IPS DF 6.9 (cell line): ENCODE data around the gene RMI1.

ENCODE experiments used
- DNase-seq: peaks from one replicate; pipeline ENCODE4 v3.0.0-alpha.2; 2013; ENCODE audit warnings: low read depth, low spot score
- H3K27ac ChIP-seq: one replicate; pipeline ENCODE4 v1.5.1; 2013; ENCODE audit warnings: low read length, control low read depth
- H3K27me3 ChIP-seq: 2 replicates; pipeline ENCODE4 v1.6.1; 2013; ENCODE audit warnings: mild to moderate bottlenecking, low read length; ENCODE audit not compliant: control insufficient read depth, insufficient read depth
- H3K36me3 ChIP-seq: 2 replicates; pipeline ENCODE4 v1.6.1; 2013; ENCODE audit warnings: low read length; ENCODE audit not compliant: control insufficient read depth, insufficient read depth
- H3K4me1 ChIP-seq: 2 replicates; pipeline ENCODE4 v1.6.1; 2013; ENCODE audit warnings: low read length; ENCODE audit not compliant: control insufficient read depth, insufficient read depth
- H3K4me3 ChIP-seq: 2 replicates; pipeline ENCODE4 v1.5.1; 2013; ENCODE audit warnings: mild to moderate bottlenecking, low read length
- H3K9me3 ChIP-seq: 2 replicates; pipeline ENCODE4 v1.6.1; 2013; ENCODE audit warnings: low read length, inconsistent platforms; ENCODE audit not compliant: control insufficient read depth, insufficient read depth
- WGBS: extraction: QIAGEN DNeasy Blood & Tissue Kit; methylation state at CpG from one replicate; pipeline ENCODE4 v1.1.7; 2013; ENCODE audit warnings: mixed read lengths, missing lambda C conversion rate; ENCODE audit not compliant: insufficient read length, insufficient coverage; 5-methylcytosine and 5-hydroxymethylcytosine counted together

Gene RMI1

GRCh38 chr9:83966209-83966582 is 14.4 kb upstream of the RMI1 start:
- DNase-seq, result no peak
- no CpG with 5 or more reads among the region's 8 CpGs for WGBS
- no peak overlapping the region for H3K27ac ChIP-seq
- peaks cover 5% of the 10 kb centered on the region; the same call in 1 of the 2 replicates for H3K36me3 ChIP-seq
- no peak overlapping the region for H3K4me3 ChIP-seq
- H3K9me3 ChIP-seq, result no peaks in the 10 kb centered on the region
- no peaks in the 10 kb centered on the region for H3K27me3 ChIP-seq
- no peaks in the 10 kb centered on the region for H3K4me1 ChIP-seq

GRCh38 chr9:83967073-83967472 is 13.5 kb upstream of the RMI1 start:
- Histone ChIP-seq H3K27ac (no peak overlapping the region), H3K4me1 (no peaks in the 10 kb centered on the region), H3K36me3 (peaks cover 12% of the 10 kb centered on the region; the same call in 1 of the 2 replicates), H3K27me3 (no peaks in the 10 kb centered on the region), H3K4me3 (no peak overlapping the region), H3K9me3 (no peaks in the 10 kb centered on the region)
- no CpG with 5 or more reads among the region's 1 CpG for WGBS
- no peak for DNase-seq

- Histone ChIP-seq H3K4me1 (no peaks in the 10 kb centered on the region), H3K27me3 (no peaks in the 10 kb centered on the region), H3K36me3 (peaks cover 30% of the 10 kb centered on the region; the same call in 1 of the 2 replicates), H3K4me3 (no peak overlapping the region), H3K27ac (no peak overlapping the region), H3K9me3 (no peaks in the 10 kb centered on the region)
- DNase-seq, result no peak
- WGBS, result 100% methylated on average over 2 of the region's 3 CpGs
Measured at GRCh38 chr9:83969602-83970001, 11.0 kb upstream of the RMI1 start.

- H3K36me3 ChIP-seq, result peaks cover 39% of the 10 kb centered on the region; the same call in 1 of the 2 replicates
- no peak overlapping the region for H3K4me3 ChIP-seq
- H3K27ac ChIP-seq, result no peak overlapping the region
- 100% methylated on average over 1 of the region's 6 CpGs for WGBS
- no peak for DNase-seq
- no peaks in the 10 kb centered on the region for H3K27me3 ChIP-seq
- no peaks in the 10 kb centered on the region for H3K9me3 ChIP-seq
- H3K4me1 ChIP-seq, result no peaks in the 10 kb centered on the region
Measured at GRCh38 chr9:83971485-83971884, 9.1 kb upstream of the RMI1 start.

GRCh38 chr9:83972286-83972685 is 8.3 kb upstream of the RMI1 start:
- DNase-seq, result no peak
- Histone ChIP-seq H3K36me3 (peaks cover 39% of the 10 kb centered on the region; the same call in 1 of the 2 replicates), H3K4me3 (no peak overlapping the region), H3K4me1 (no peaks in the 10 kb centered on the region), H3K9me3 (no peaks in the 10 kb centered on the region), H3K27ac (no peak overlapping the region), H3K27me3 (no peaks in the 10 kb centered on the region)
- WGBS, result no CpG with 5 or more reads among the region's 2 CpGs

- peaks cover 38% of the 10 kb centered on the region; the same call in 1 of the 2 replicates for H3K36me3 ChIP-seq
- H3K27me3 ChIP-seq, result no peaks in the 10 kb centered on the region
- DNase-seq, result no peak
- H3K4me1 ChIP-seq, result no peaks in the 10 kb centered on the region
- no CpG with 5 or more reads among the region's 12 CpGs for WGBS
- H3K4me3 ChIP-seq, result no peak overlapping the region
- H3K9me3 ChIP-seq, result no peaks in the 10 kb centered on the region
- H3K27ac ChIP-seq, result no peak overlapping the region
Measured at GRCh38 chr9:83975300-83975699, 5.3 kb upstream of the RMI1 start.

- H3K4me1 ChIP-seq, result no peaks in the 10 kb centered on the region
- H3K4me3 ChIP-seq, result no peak overlapping the region
- no CpG with 5 or more reads among the region's 2 CpGs for WGBS
- H3K27ac ChIP-seq, result no peak overlapping the region
- H3K27me3 ChIP-seq, result no peaks in the 10 kb centered on the region
- peaks cover 36% of the 10 kb centered on the region; the same call in 1 of the 2 replicates for H3K36me3 ChIP-seq
- DNase-seq, result no peak
- no peaks in the 10 kb centered on the region for H3K9me3 ChIP-seq
Measured at GRCh38 chr9:83976372-83976771, 4.2 kb upstream of the RMI1 start.

GRCh38 chr9:83977196-83977595 is 3.4 kb upstream of the RMI1 start:
- Histone ChIP-seq H3K27ac (no peak overlapping the region), H3K9me3 (no peaks in the 10 kb centered on the region), H3K36me3 (peaks cover 28% of the 10 kb centered on the region; the same call in 1 of the 2 replicates), H3K4me3 (no peak overlapping the region), H3K4me1 (no peaks in the 10 kb centered on the region), H3K27me3 (no peaks in the 10 kb centered on the region)
- WGBS, result no CpG with 5 or more reads among the region's 1 CpG
- DNase-seq, result no peak

- Histone ChIP-seq H3K27ac (no peak overlapping the region), H3K27me3 (no peaks in the 10 kb centered on the region), H3K36me3 (peaks cover 14% of the 10 kb centered on the region; the same call in 1 of the 2 replicates), H3K4me1 (no peaks in the 10 kb centered on the region), H3K9me3 (no peaks in the 10 kb centered on the region), H3K4me3 (peak overlapping the region; percentile 95)
- DNase-seq, result no peak
- WGBS, result no CpG with 5 or more reads among the region's 55 CpGs
Measured at GRCh38 chr9:83978992-83979811, 1.4 kb upstream of the RMI1 start.

- peak; percentile 93 for DNase-seq
- Histone ChIP-seq H3K27me3 (no peaks in the 10 kb centered on the region), H3K4me1 (no peaks in the 10 kb centered on the region), H3K36me3 (peaks cover 8% of the 10 kb centered on the region; the same call in 1 of the 2 replicates), H3K9me3 (no peaks in the 10 kb centered on the region), H3K4me3 (peak within 1 kb of the TSS; percentile 95), H3K27ac (no peak within 1 kb of the TSS)
- no CpG with 5 or more reads among the region's 57 CpGs for WGBS
Measured at GRCh38 chr9:83979812-83980394, 702 bp upstream of the RMI1 start, which contains the start of gene HNRNPK. Gene HNRNPK (minus strand): TSS chr9:83980215. CDS start chr9:83978252, 1,963 bp downstream.
